Fibroblast of skin of right quadriceps (primary cell): ENCODE results near the gene CSNK1G2.
"Not testable (repeated sequence)": the region's sequence is repeated elsewhere in the genome, so short reads cannot be mapped to it uniquely, and the experiment has no call there.

Source experiments
- DNase-seq: peaks from one replicate; pipeline ENCODE4 v3.0.0-alpha.2; 2013

Gene CSNK1G2

GRCh38 chr19:1969176-1970002 lies 28.4 kb downstream of the CSNK1G2 start:
- no peak for DNase-seq

GRCh38 chr19:1970003-1970805 lies 29.2 kb downstream of the CSNK1G2 start:
- no peak for DNase-seq

GRCh38 chr19:1970806-1971502 lies 30.0 kb downstream of the CSNK1G2 start:
- no peak for DNase-seq

- no peak for DNase-seq
These were observed 33.6 kb downstream of the CSNK1G2 start for GRCh38 chr19:1974381-1975161.

- DNase-seq = no peak
These were observed 34.1 kb downstream of the CSNK1G2 start for GRCh38 chr19:1975162-1975480.

- DNase-seq = no peak
These were observed 36.1 kb downstream of the CSNK1G2 start for GRCh38 chr19:1977120-1977519.

- no peak for DNase-seq
These were observed 37.4 kb downstream of the CSNK1G2 start for GRCh38 chr19:1978346-1978894.

- no peak for DNase-seq
These were observed 38.0 kb downstream of the CSNK1G2 start for GRCh38 chr19:1979017-1979416.

GRCh38 chr19:1979642-1980041 lies 38.7 kb downstream of the CSNK1G2 start:
- no peak for DNase-seq

- DNase-seq = no peak
These were observed 39.3 kb downstream of the CSNK1G2 start for GRCh38 chr19:1980091-1980808.

- no peak for DNase-seq
These were observed 39.8 kb downstream of the CSNK1G2 start for GRCh38 chr19:1980809-1981181.

GRCh38 chr19:1981253-1981652 lies 40.3 kb downstream of the CSNK1G2 start:
- no peak for DNase-seq

GRCh38 chr19:1984357-1984756 lies 43.4 kb downstream of the CSNK1G2 start:
- no peak for DNase-seq

GRCh38 chr19:1985588-1986356 lies 44.8 kb downstream of the CSNK1G2 start:
- DNase-seq = no peak

- no peak for DNase-seq
These were observed 45.6 kb downstream of the CSNK1G2 start for GRCh38 chr19:1986357-1987162.

GRCh38 chr19:1987197-1988187 lies 46.5 kb downstream of the CSNK1G2 start:
- DNase-seq = no peak

GRCh38 chr19:1988464-1988863 lies 47.5 kb downstream of the CSNK1G2 start:
- not testable (repeated sequence) for DNase-seq

- DNase-seq = no peak
These were observed 48.7 kb downstream of the CSNK1G2 start for GRCh38 chr19:1989513-1990229.
